H7 (cell line): ENCODE measurements around the gene SLC17A8. TPM values are rescaled to one million over a fixed set of nuclear protein-coding genes. Genes with fewer than 3 reads are reported as not detected.

Experiments used
- DNase-seq: peaks from one replicate; pipeline ENCODE4 v3.0.0; 2012
- H3K27me3 ChIP-seq: 2 replicates; pipeline ENCODE4 v1.6.0; 2011; ENCODE audit warnings: mild to moderate bottlenecking, low read length; ENCODE audit not compliant: control insufficient read depth, insufficient read depth
- H3K36me3 ChIP-seq: replicated peaks from 2 replicates; pipeline ENCODE4 v1.5.1; 2011; ENCODE audit warnings: low read length; ENCODE audit not compliant: control insufficient read depth, insufficient read depth
- H3K4me3 ChIP-seq: 2 replicates; pipeline ENCODE4 v1.5.1; 2011; ENCODE audit warnings: low read depth, mild to moderate bottlenecking, control low read depth, low read length, moderate library complexity; ENCODE audit not compliant: insufficient read depth
- total RNA-seq: library from RNA; depleted of rRNA; stranded (reverse); fragments of >200 nt; shearing (Covaris generic); gene quantifications from 2 replicates; pipeline ENCODE4 v1.2.3, GENCODE V29; 2014; rRNA removed

SLC17A8 gene
- total RNA-seq, 1 experiment from 2014 or later, result not detected

GRCh38 chr12:100455896-100456295, 99.0 kb downstream of the SLC17A8 start:
- no peaks in the 10 kb centered on the region for H3K36me3 ChIP-seq
- H3K27me3 ChIP-seq, result no peaks in the 10 kb centered on the region
- no peak overlapping the region for H3K4me3 ChIP-seq
- no peak for DNase-seq

- H3K4me3 ChIP-seq, result no peak overlapping the region
- no peaks in the 10 kb centered on the region for H3K27me3 ChIP-seq
- no peak for DNase-seq
- no peaks in the 10 kb centered on the region for H3K36me3 ChIP-seq
These were observed 101.3 kb downstream of the SLC17A8 start for GRCh38 chr12:100458191-100458590.

GRCh38 chr12:100460702-100461101, 103.8 kb downstream of the SLC17A8 start:
- no peaks in the 10 kb centered on the region for H3K36me3 ChIP-seq

GRCh38 chr12:100461330-100461973, 104.6 kb downstream of the SLC17A8 start:
- Histone ChIP-seq H3K4me3 (no peak overlapping the region), H3K36me3 (no peaks in the 10 kb centered on the region), H3K27me3 (no peaks in the 10 kb centered on the region)
- DNase-seq, result no peak

More at GRCh38 chr12:100460702-100461101, 103.8 kb downstream of the SLC17A8 start:
- Histone ChIP-seq H3K27me3 (no peaks in the 10 kb centered on the region), H3K4me3 (no peak overlapping the region)
- DNase-seq, result no peak

- Histone ChIP-seq H3K27me3 (no peaks in the 10 kb centered on the region), H3K4me3 (no peak overlapping the region), H3K36me3 (no peaks in the 10 kb centered on the region)
- no peak for DNase-seq
These were observed 106.8 kb downstream of the SLC17A8 start for GRCh38 chr12:100463661-100464060.

- Histone ChIP-seq H3K27me3 (no peaks in the 10 kb centered on the region), H3K36me3 (no peaks in the 10 kb centered on the region), H3K4me3 (no peak overlapping the region)
- no peak for DNase-seq
These were observed 107.7 kb downstream of the SLC17A8 start for GRCh38 chr12:100464529-100464928.

- Histone ChIP-seq H3K36me3 (no peaks in the 10 kb centered on the region), H3K4me3 (no peak overlapping the region), H3K27me3 (no peaks in the 10 kb centered on the region)
- DNase-seq, result no peak
These were observed 111.3 kb downstream of the SLC17A8 start for GRCh38 chr12:100468126-100468525.

Other genes starting within 250 kb of the SLC17A8 start
- gene BLTP3B, start 214.2 kb upstream of the SLC17A8 start, total RNA-seq, result 36.4 and 40.4 TPM in 2 replicates
- gene ACTR6, start 156.3 kb upstream of the SLC17A8 start, total RNA-seq, result 33.0 and 38.5 TPM in 2 replicates
- 2.9 and 5.3 TPM in 2 replicates for gene DEPDC4, start 90.0 kb upstream of the SLC17A8 start, total RNA-seq
- 27.5 and 34.6 TPM in 2 replicates for gene SCYL2, start 89.9 kb upstream of the SLC17A8 start, total RNA-seq
- not detected in 2 replicates for gene NR1H4, start 116.8 kb downstream of the SLC17A8 start, total RNA-seq
- gene GAS2L3, start 216.6 kb downstream of the SLC17A8 start, total RNA-seq, result 16.1 and 20.5 TPM in 2 replicates